Stomach smooth muscle (tissue), 2 donors: ENCODE data around the gene ERH.

Experiments used
- H3K27ac ChIP-seq: one replicate; pipeline ENCODE4 v1.7.0; 2013; ENCODE audit warnings: mild to moderate bottlenecking, low read length, inconsistent platforms
- H3K27me3 ChIP-seq, 2 donors: one replicate each; pipeline ENCODE4 v1.7.0; 2013; ENCODE audit warnings: low read length in 2 of 2; ENCODE audit not compliant: insufficient read depth in 2 of 2, control insufficient read depth in 1 of 2
- H3K36me3 ChIP-seq, 2 donors: one replicate each; pipeline ENCODE4 v1.7.0; 2013; ENCODE audit warnings: low read length in 2 of 2; ENCODE audit not compliant: control insufficient read depth in 2 of 2, insufficient read depth in 2 of 2
- H3K4me1 ChIP-seq: one replicate; pipeline ENCODE4 v1.7.0; 2013; ENCODE audit warnings: low read length; ENCODE audit not compliant: control insufficient read depth, insufficient read depth
- H3K4me3 ChIP-seq, 2 donors: one replicate each; pipeline ENCODE4 v1.7.0; 2013; ENCODE audit warnings: low read length in 2 of 2
- H3K9ac ChIP-seq, 2 donors: one replicate each; pipeline ENCODE4 v1.7.0; 2013; ENCODE audit warnings: low read length in 2 of 2, mild to moderate bottlenecking in 1 of 2
- H3K9me3 ChIP-seq, 2 donors: one replicate each; pipeline ENCODE4 v1.7.0; 2013; ENCODE audit warnings: low read length in 2 of 2; ENCODE audit not compliant: control insufficient read depth in 2 of 2
- donor health status: healthy.
- donor health status: Pancreatic carcinoma.

Gene ERH

DNA sequence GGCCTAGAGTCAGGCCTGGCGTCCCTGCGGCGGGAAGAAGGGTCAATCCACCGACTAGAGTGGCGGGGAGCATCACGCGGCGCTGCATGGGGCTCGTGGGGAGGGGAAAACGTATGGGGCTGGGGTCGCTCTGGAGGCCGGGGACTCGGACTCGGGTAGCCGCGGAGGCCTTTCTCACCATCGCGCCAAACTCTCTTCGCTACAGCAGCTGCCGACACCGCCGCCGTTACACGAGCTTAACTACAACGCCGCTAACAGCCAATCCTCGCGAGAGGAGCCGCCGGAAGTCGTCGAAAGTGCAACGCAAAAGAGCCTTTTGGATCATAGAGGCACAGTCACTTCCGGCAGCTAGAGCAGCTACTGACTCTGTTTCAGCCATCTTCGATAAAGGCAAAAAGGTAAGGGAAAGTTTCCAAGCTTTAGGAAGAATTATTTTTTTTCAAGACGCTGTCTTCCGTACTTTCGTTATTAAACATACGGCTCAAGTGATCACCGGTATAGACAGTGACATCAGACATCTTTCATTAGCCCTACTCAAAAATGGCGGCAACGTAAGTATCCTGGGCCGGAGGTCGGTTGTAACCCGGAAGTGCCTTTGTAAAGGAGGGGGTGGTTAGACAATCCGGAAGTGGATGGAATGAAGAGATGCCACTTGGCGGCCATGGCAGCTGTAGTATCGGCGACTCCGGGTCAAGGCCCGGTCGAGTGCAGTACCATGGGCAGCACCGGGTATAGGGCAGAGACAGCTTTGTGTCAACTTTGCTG is at the start of gene ERH, which contains the start of gene SLC39A9:
ERH (minus strand) TSS at position 247 of the 765 bp plus-strand sequence; CDS start at position 181, 66 bp downstream.
SLC39A9 (plus strand) TSS at position 640 of the 765 bp plus-strand sequence. CDS start 678 bp downstream, outside the sequence.
- Histone ChIP-seq H3K4me1 (peaks cover 30% of the 10 kb centered on the region), H3K9me3 (no peaks in the 10 kb centered on the region), H3K27ac (peak within 1 kb of the TSS; percentile 91), H3K36me3 (peaks cover 23 to 26% of the 10 kb centered on the region in 2 donors), H3K4me3 (peak within 1 kb of the TSS; percentile 88 to 99), H3K9ac (peak within 1 kb of the TSS; percentile 97), H3K27me3 (no peaks in the 10 kb centered on the region)

- Histone ChIP-seq H3K36me3 (peaks cover 0 to 8% of the 10 kb centered on the region in 2 donors), H3K4me1 (no peaks in the 10 kb centered on the region), H3K4me3 (no peak overlapping the region), H3K9ac (no peak overlapping the region), H3K27ac (no peak overlapping the region), H3K9me3 (no peaks in the 10 kb centered on the region), H3K27me3 (no peaks in the 10 kb centered on the region)
Observed at GRCh38 chr14:69443296-69443805, 45.3 kb upstream of the ERH start.

DNA sequence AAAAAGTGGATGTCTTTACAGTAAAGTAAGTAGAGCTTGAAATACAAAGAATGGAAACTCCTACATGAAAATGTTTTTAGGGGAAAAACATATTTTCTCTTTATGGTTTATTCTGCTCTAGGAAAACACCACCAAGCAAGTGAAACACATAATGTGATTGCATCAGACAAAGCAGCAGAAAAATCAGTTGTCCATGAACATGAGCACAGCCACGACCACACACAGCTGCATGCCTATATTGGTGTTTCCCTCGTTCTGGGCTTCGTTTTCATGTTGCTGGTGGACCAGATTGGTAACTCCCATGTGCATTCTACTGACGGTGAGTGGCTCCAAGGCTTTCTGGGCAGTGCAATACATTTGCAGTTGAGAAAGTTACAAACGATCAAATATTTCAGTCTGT is 43.8 kb upstream of the ERH start:
- H3K36me3 ChIP-seq = peaks cover 0 to 8% of the 10 kb centered on the region in 2 donors
- H3K4me1 ChIP-seq = no peaks in the 10 kb centered on the region
- no peaks in the 10 kb centered on the region for H3K27me3 ChIP-seq
- no peaks in the 10 kb centered on the region for H3K9me3 ChIP-seq
- H3K4me3 ChIP-seq = no peak overlapping the region
- no peak overlapping the region for H3K9ac ChIP-seq
- no peak overlapping the region for H3K27ac ChIP-seq

DNA sequence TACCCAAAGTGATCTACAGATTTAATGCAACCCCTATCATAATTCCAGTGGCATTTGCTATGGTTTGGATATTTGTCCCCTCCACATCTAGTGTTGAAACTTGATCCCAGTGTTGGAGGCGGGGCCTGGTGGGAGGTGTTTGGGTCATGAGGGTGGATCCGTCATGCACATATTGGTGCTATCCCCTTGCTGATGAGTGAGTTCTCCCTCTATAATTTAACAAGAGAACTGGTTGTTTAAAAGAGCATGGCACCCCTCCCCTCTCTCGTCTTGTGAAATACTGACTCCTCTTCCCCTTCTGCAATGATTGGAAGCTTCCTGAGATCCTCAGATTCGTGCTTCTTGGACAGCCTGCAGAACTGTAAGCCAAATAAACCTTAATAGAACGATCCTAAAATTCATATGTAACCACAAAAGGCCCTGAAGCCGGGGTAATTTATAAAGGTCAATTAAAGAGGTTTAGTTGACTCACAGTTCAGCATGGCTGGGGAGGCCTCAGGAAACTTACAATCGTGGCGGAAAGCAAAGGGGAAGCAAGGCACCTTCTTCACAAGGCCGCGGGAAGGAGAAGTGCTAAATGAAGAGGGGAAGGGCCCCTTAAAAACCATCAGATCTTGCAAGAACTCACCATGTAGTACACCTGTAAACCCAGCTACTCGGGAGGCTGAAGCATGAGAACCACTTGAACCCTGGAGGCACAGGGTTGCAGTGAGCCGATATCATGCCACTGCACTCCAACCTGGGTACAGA is 41.6 kb upstream of the ERH start:
- no peaks in the 10 kb centered on the region for H3K27me3 ChIP-seq
- no peak overlapping the region for H3K9ac ChIP-seq
- H3K4me3 ChIP-seq = no peak overlapping the region
- H3K4me1 ChIP-seq = no peaks in the 10 kb centered on the region
- no peak overlapping the region for H3K27ac ChIP-seq
- H3K9me3 ChIP-seq = no peaks in the 10 kb centered on the region
- peaks cover 0 to 8% of the 10 kb centered on the region in 2 donors for H3K36me3 ChIP-seq

DNA sequence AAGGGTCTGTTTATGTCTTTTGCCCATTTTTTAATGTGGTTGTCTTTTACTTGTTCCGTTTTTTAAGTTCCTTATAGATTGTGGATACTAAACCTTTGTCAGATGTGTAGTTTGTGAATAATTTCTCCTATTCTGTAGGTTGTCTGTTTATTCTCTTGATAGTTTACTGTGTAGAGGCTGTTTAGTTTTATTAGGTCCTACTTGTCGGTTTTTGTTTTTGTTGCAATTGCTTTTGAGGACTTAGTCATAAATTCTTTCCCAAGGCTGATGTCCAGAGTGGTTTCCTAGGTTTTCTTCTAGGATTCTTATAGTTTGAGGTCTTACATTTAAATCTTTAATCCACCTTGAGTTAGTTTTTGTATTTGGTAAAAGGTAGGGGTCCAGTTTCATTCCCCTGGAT is 34.3 kb upstream of the ERH start:
- no peak overlapping the region for H3K9ac ChIP-seq
- H3K36me3 ChIP-seq = peaks cover 0 to 3% of the 10 kb centered on the region in 2 donors
- H3K27ac ChIP-seq = no peak overlapping the region
- H3K4me1 ChIP-seq = no peaks in the 10 kb centered on the region
- no peaks in the 10 kb centered on the region for H3K9me3 ChIP-seq
- no peaks in the 10 kb centered on the region for H3K27me3 ChIP-seq
- H3K4me3 ChIP-seq = no peak overlapping the region

GRCh38 chr14:69430306-69430939 is 32.3 kb upstream of the ERH start:
- Histone ChIP-seq H3K4me3 (no peak overlapping the region), H3K4me1 (no peaks in the 10 kb centered on the region), H3K9ac (no peak overlapping the region), H3K27me3 (no peaks in the 10 kb centered on the region), H3K27ac (no peak overlapping the region), H3K9me3 (no peaks in the 10 kb centered on the region), H3K36me3 (peaks cover 7 to 12% of the 10 kb centered on the region in 2 donors)

- H3K9ac ChIP-seq = no peak overlapping the region
- no peaks in the 10 kb centered on the region for H3K27me3 ChIP-seq
- H3K9me3 ChIP-seq = no peaks in the 10 kb centered on the region
- peaks cover 11 to 12% of the 10 kb centered on the region in 2 donors for H3K36me3 ChIP-seq
- no peaks in the 10 kb centered on the region for H3K4me1 ChIP-seq
- no peak overlapping the region for H3K4me3 ChIP-seq
- no peak overlapping the region for H3K27ac ChIP-seq
Observed at GRCh38 chr14:69429643-69430042, 31.5 kb upstream of the ERH start.

GRCh38 chr14:69428289-69428998 is 30.3 kb upstream of the ERH start:
- Histone ChIP-seq H3K4me1 (no peaks in the 10 kb centered on the region), H3K36me3 (peaks cover 11 to 12% of the 10 kb centered on the region in 2 donors), H3K27ac (no peak overlapping the region), H3K4me3 (no peak overlapping the region), H3K9me3 (no peaks in the 10 kb centered on the region), H3K9ac (no peak overlapping the region), H3K27me3 (no peaks in the 10 kb centered on the region)

DNA sequence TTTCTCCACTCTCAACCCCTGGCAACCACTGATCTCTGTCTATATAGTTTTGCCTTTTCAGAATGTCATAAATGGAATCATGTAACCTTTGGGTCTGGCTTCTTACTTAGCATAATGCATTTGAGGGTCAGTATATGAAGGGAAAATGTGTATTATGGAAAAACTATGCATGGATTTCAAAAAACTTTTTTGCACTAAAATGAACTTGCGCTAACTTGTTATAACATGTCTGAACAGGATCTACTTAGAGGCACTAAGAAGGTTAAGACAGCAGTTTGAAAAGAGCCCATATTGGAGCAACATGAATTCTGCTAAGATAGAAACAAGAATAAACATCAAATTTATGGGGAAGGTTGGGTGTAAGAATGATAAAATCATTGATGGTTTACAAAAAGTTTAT is 29.5 kb upstream of the ERH start:
- no peaks in the 10 kb centered on the region for H3K9me3 ChIP-seq
- peaks cover 11 to 12% of the 10 kb centered on the region in 2 donors for H3K36me3 ChIP-seq
- no peaks in the 10 kb centered on the region for H3K27me3 ChIP-seq
- H3K4me1 ChIP-seq = no peaks in the 10 kb centered on the region
- H3K4me3 ChIP-seq = no peak overlapping the region
- no peak overlapping the region for H3K27ac ChIP-seq
- no peak overlapping the region for H3K9ac ChIP-seq
